Activated CD4-positive, alpha-beta memory T cell treated with anti-CD3 and anti-CD28 coated beads, Interleukin-2, amount 10 ng/mL, durations not matched to agents 7 days and 5 days (primary cell): Measurements from ENCODE around the gene TRIM24. TPM values are rescaled to one million over a fixed set of nuclear protein-coding genes. Genes with fewer than 3 reads are reported as not detected.
A peak's percentile ranks its signal among the peaks of the same experiment; 100 is the strongest.
"Not testable (repeated sequence)": the region's sequence is repeated elsewhere in the genome, so short reads cannot be mapped to it uniquely, and the experiment has no call there.

Experiments
- CTCF ChIA-PET: fragments of 350-600 bp; sonication (Branson Sonifier 250); formaldehyde crosslinking; loops from one replicate; lab custom pipeline; 2021; ENCODE audit warnings: antibody characterized with exemption, inconsistent platforms; lab: Charles Lee
- POLR2A ChIA-PET: fragments of 350-600 bp; sonication (Branson Sonifier 250); formaldehyde crosslinking; loops from one replicate; lab custom pipeline; 2021; ENCODE audit warnings: antibody characterized with exemption; lab: Charles Lee
- DNase-seq: peaks from one replicate; pipeline ENCODE4 v3.0.0-alpha.2; 2020
- H3K27ac Mint-ChIP-seq: one replicate; pipeline ENCODE4 v1.8.0; 2021; ENCODE audit warnings: mild to moderate bottlenecking, mixed read lengths
- H3K27me3 Mint-ChIP-seq: one replicate; pipeline ENCODE4 v1.8.0; 2021; ENCODE audit warnings: mixed read lengths
- H3K36me3 Mint-ChIP-seq: one replicate; pipeline ENCODE4 v1.8.0; 2021; ENCODE audit warnings: low read depth, mixed read lengths
- H3K4me1 Mint-ChIP-seq: one replicate; pipeline ENCODE4 v1.8.0; 2021; ENCODE audit warnings: mixed read lengths
- H3K4me3 Mint-ChIP-seq: one replicate; pipeline ENCODE4 v1.8.0; 2021; ENCODE audit warnings: mild to moderate bottlenecking, mixed read lengths
- H3K9me3 Mint-ChIP-seq: one replicate; pipeline ENCODE4 v1.8.0; 2021; ENCODE audit warnings: mixed read lengths
- total RNA-seq, 2 experiments: library from RNA; stranded (reverse); gene quantifications; one replicate each; pipeline ENCODE4 v1.2.3, GENCODE V29; 2021

Gene TRIM24
- total RNA-seq, 2 experiments from 2014 or later: 17.8 to 19.6 TPM

DNA sequence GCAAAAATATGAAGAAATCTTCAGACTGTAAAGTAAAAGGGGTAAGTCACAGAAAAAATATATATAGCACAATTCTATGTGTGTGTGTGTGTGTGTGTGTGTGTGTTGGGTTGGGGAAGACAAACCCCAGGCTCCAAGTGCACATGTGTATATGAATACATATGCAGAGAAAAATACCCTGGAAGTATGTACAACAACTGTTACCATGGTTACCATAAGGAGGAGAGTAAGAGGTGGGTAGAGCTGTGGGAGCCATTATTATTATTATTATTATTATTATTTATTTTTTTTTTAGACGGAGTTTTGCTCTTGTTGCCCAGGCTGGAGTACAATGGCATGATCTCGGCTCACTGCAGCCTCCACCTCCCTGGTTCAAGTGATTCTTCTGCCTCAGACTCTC is 23.7 kb upstream of the TRIM24 start:
- Mint-ChIP-seq H3K36me3 (no peaks in the 10 kb centered on the region), H3K4me3 (no peak overlapping the region), H3K4me1 (no peaks in the 10 kb centered on the region), H3K9me3 (peaks cover 4% of the 10 kb centered on the region), H3K27ac (no peak overlapping the region), H3K27me3 (no peaks in the 10 kb centered on the region)
- no peak for DNase-seq
- POLR2A ChIA-PET: no interaction called here
- CTCF ChIA-PET: interaction anchor here (1.3 kb wide), 1 partner anchor 24 kb away, joined by 3 read pairs; the partner anchor contains the start of gene TRIM24

DNA sequence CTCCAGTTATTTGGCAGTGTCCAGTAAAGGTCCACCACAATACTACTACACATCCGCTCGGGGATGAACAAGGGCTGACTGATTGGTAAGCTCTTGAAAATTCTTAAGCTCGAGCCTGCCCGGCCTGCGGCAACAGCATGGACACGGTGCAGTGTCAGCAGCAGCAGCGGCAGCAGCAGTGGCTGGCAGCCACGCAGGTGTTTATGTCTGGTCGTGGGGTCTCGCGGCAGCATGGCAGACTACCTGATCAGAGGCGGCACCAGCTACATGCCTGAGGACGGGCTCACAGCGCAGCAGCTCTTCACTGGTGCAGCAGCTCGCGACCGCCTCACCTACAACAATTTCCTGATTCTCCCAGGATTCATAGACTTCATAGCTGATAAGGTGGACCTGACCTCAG is 19.6 kb upstream of the TRIM24 start:
- CTCF ChIA-PET: no interaction called here
- H3K9me3 Mint-ChIP-seq: no peaks in the 10 kb centered on the region
- POLR2A ChIA-PET: no interaction called here
- H3K36me3 Mint-ChIP-seq: no peaks in the 10 kb centered on the region
- H3K4me1 Mint-ChIP-seq: no peaks in the 10 kb centered on the region
- no peaks in the 10 kb centered on the region for H3K27me3 Mint-ChIP-seq
- no peak overlapping the region for H3K27ac Mint-ChIP-seq
- DNase-seq: no peak
- H3K4me3 Mint-ChIP-seq: no peak overlapping the region

DNA sequence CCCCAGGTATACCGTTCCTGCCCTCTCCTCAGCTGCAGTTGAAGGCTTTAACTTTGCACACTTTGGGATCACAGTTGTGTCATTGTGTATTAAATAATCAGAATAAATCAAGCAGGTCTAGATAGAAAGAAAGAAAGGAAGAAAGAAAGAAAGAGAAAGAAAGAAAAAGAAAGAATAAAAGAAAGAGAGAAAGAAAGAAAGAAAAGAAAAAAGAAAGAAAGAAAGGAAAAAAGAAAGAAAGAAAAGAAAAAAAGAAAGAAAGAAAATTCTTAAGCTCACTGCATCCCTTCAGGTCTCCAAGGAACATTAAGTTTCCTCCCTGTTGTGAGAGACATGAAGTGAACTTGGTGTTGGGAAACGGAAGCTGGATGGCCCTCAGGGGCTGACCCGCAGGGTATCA is 17.2 kb upstream of the TRIM24 start:
- CTCF ChIA-PET: no interaction called here
- no peak overlapping the region for H3K27ac Mint-ChIP-seq
- no peaks in the 10 kb centered on the region for H3K9me3 Mint-ChIP-seq

DNA sequence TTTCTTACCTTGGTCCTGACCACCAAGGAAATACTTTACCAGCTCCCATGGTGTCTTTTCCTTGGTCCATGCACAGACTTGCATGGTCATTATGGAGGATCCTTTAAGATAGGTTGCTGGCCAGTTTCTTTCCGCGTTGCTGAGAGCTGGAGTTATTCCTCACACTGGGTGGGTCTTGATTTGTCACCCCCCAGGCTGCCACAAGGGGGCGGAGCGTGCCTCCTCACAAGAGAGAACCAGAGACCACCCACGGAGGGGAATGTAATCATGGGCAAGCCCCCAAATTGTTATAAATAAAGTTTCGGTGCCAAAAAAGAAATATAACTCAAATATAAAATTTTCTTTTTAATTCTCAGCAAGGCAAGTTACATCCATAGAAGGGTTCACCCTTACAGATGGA is 10.5 kb upstream of the TRIM24 start:
- Mint-ChIP-seq H3K4me3 (no peak overlapping the region), H3K36me3 (no peaks in the 10 kb centered on the region), H3K27me3 (peaks cover 6% of the 10 kb centered on the region), H3K4me1 (no peaks in the 10 kb centered on the region), H3K27ac (no peak overlapping the region), H3K9me3 (no peaks in the 10 kb centered on the region)
- CTCF ChIA-PET: interaction anchor here (1.1 to 1.2 kb wide), 2 partner anchors 8 to 289 kb away, joined by 4 to 9 read pairs; no protein-coding TSS in a partner anchor
- peak; percentile 35 for DNase-seq
- POLR2A ChIA-PET: no interaction called here

More for the DNA sequence above, 17.2 kb upstream of the TRIM24 start:
- Mint-ChIP-seq H3K4me1 (no peaks in the 10 kb centered on the region), H3K4me3 (no peak overlapping the region), H3K36me3 (no peaks in the 10 kb centered on the region), H3K27me3 (peaks cover 2% of the 10 kb centered on the region)
- DNase-seq: no peak
- POLR2A ChIA-PET: no interaction called here

DNA sequence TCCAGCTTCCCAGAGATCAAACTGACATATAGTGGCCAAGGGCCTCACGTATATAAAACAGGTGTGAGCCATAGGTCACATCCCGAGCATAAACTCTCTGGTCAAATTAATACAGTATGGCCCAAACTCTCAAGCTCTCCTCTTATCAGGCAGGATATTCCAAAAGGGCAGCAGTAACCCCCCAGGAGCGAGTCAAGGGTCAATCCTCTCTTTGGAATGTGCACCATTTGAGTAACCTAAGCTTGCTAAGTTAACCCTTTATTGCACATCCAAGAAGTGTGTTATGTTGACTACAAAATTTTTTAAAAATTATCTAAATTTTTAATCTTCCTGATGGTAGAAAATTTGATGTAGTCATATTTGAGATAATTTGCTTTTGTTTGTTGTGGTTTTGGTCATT is 4.5 kb upstream of the TRIM24 start:
- no peaks in the 10 kb centered on the region for H3K36me3 Mint-ChIP-seq
- POLR2A ChIA-PET: no interaction called here
- H3K4me1 Mint-ChIP-seq: peaks cover 10% of the 10 kb centered on the region
- CTCF ChIA-PET: no interaction called here
- no peaks in the 10 kb centered on the region for H3K9me3 Mint-ChIP-seq
- DNase-seq: no peak
- no peak overlapping the region for H3K27ac Mint-ChIP-seq
- H3K4me3 Mint-ChIP-seq: no peak overlapping the region
- peaks cover 6% of the 10 kb centered on the region for H3K27me3 Mint-ChIP-seq

DNA sequence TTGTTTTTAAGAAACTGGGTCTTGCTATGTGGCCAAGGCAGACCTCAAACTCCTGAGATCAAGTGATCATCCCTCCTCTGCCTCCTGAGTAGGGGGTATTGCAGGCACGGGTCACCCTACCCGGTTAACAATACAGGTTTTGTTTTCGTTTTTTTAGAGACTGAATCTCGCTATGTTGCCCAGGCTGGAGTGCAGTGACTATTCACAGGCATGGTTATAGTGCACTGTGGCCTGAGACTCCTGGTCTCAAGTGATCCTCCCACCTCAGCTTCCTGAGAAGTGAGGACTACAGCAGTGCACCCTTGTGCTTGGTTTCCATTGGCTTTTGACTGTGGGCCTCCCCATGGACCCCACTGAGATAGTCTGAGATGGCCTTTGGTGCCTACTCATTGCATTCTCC is 3.8 kb upstream of the TRIM24 start:
- Mint-ChIP-seq H3K4me3 (no peak overlapping the region), H3K36me3 (peaks cover 2% of the 10 kb centered on the region), H3K4me1 (peaks cover 12% of the 10 kb centered on the region), H3K9me3 (no peaks in the 10 kb centered on the region), H3K27me3 (peaks cover 6% of the 10 kb centered on the region), H3K27ac (no peak overlapping the region)
- ChIA-PET POLR2A (no interaction called here), CTCF (no interaction called here)
- DNase-seq: no peak

DNA sequence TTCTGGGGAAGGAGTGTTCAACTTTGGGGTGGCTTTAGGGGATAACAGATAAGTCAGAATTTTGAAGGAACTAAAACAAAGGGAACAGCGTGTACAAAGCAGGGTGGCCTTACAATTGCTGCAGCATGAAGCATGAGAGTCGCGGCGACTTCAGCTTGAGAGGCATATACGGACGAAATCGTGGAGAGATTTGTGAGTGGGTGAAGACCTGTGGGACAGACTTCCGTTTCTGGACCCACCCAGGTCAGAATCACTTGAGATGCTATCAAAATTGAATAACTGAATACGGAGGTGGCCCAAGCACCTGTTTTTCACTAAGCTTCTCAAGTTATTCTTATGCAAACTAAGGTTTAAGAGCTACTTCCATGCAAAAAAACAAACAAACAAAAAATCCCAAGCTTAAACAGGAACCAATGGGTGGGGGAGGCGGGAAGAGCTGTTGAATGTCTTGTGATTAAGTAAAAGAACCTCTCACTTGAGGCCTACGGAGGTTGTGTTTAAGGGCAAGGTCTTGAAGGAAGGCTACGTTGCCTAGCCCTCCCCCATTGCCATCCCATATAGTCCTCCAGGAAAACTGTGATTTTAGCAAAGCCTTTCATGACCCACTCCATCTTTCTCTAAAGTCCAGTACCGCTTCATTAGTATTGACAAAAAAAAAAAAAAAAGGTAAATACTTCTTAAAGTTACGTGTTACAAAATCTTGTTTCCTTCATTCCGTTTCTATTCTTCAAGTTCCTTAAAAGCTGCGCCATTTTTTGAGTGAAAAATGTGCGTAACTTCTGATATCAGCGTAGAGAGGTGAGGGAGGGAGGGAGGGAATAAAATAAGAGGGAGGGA is 1.3 kb upstream of the TRIM24 start:
- Mint-ChIP-seq H3K27me3 (peaks cover 2% of the 10 kb centered on the region), H3K36me3 (peaks cover 9% of the 10 kb centered on the region), H3K27ac (no peak overlapping the region), H3K9me3 (no peaks in the 10 kb centered on the region), H3K4me3 (no peak overlapping the region), H3K4me1 (peaks cover 30% of the 10 kb centered on the region)
- ChIA-PET POLR2A (interaction anchor here (1.5 kb wide), 1 partner anchor 83 kb away, joined by 6 read pairs; no protein-coding TSS in a partner anchor), CTCF (interaction anchor here (0.6 to 1.7 kb wide), 5 partner anchors 10 to 452 kb away, joined by 3 to 5 read pairs (median 3); no protein-coding TSS in a partner anchor)
- no peak for DNase-seq

DNA sequence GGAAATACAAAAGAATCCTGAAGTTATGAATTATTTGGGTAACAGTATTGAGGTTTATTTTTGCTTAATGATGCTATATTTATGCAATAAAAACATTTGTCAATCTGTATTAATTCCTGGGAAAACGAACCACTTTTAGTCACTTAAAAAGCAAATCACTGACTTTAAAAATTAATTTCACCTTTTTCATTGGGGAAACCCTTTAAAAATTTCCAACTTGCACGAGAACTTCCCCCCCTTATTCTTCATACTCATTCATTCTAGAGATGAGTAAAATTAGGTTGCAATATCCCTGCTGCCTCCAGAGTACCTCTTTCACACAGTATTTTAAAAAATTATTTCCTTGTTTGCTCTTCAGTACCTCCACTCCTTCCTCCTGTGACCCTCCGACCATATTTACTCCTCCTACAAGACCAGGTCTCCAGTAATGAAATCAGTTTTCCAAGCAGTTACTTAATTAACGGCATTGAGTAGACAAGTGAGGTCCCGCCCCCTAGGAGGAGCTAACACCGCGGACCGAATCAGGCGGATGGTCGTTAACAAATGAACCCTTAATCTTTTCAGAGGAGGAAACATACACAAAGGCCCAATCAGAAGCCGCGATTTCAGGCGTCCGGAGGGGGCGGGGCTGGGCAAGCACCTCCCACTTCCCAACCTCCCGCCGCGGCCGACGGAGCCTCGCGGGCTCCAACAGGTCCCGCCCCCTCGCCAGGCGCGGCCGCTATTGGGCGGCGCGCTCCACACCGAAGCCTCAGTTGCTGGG is 465 bp upstream of the TRIM24 start:
- Mint-ChIP-seq H3K36me3 (peaks cover 12% of the 10 kb centered on the region), H3K4me1 (peaks cover 32% of the 10 kb centered on the region), H3K27ac (peak overlapping the region; percentile 46), H3K9me3 (no peaks in the 10 kb centered on the region), H3K27me3 (peaks cover 2% of the 10 kb centered on the region), H3K4me3 (peak overlapping the region; percentile 78)
- ChIA-PET CTCF (interaction anchor here (0.6 to 1.5 kb wide), 5 partner anchors 23 to 406 kb away, joined by 3 to 5 read pairs (median 3); no protein-coding TSS in a partner anchor), POLR2A (interaction anchor here (1.5 kb wide), 2 partner anchors 19 to 83 kb away, joined by 3 to 6 read pairs; no protein-coding TSS in a partner anchor)
- peak; percentile 98 for DNase-seq

DNA sequence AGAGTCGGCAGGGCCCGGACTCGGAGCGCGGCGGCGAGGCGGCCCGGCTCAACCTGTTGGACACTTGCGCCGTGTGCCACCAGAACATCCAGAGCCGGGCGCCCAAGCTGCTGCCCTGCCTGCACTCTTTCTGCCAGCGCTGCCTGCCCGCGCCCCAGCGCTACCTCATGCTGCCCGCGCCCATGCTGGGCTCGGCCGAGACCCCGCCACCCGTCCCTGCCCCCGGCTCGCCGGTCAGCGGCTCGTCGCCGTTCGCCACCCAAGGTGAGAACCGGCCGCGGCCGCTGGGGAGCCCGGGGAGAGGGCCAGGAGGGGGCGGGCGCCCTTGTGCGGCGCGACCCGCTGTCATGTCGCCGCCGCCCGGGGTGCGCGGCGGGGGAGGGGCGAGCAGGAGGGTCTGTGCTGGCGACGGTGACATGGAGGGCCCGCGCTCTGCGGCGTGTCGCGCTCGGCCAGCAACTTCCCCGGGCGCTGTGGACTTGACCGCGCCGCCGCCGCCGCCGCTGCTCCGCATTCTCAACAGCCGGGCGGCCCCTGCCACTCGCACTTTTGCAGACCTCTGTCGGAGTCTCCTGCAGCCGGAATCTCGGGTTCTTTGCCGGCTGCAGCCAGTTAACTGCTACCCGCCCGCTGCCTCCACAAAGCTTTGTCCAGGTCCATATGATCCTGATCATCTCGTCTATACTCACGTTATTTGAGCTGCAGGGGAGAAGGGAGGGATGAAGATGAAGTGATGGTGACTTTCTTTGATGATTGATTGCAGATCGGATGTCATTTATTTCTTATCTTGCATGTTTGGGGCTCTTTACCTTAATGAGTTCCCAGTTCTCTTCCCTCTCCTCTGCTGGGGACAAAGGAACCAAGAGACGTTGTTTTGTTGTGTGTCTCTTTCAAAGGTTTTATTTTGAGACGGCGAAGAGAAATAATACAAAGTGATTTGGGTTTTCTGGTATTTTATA is 869 bp downstream of the TRIM24 start:
- H3K27me3 Mint-ChIP-seq: peaks cover 2% of the 10 kb centered on the region
- POLR2A ChIA-PET: interaction anchor here (0.6 to 1.6 kb wide), 7 partner anchors 12 to 425 kb away, joined by 3 to 5 read pairs (median 3); no protein-coding TSS in a partner anchor
- peak overlapping the region; percentile 90 for H3K27ac Mint-ChIP-seq
- CTCF ChIA-PET: interaction anchor here (1.0 to 1.9 kb wide), 3 partner anchors 25 to 405 kb away, joined by 3 to 7 read pairs (median 4); no protein-coding TSS in a partner anchor
- H3K4me1 Mint-ChIP-seq: peaks cover 42% of the 10 kb centered on the region
- no peaks in the 10 kb centered on the region for H3K9me3 Mint-ChIP-seq
- H3K4me3 Mint-ChIP-seq: peak overlapping the region; percentile 91
- H3K36me3 Mint-ChIP-seq: peaks cover 20% of the 10 kb centered on the region
- DNase-seq: peak; percentile 58

DNA sequence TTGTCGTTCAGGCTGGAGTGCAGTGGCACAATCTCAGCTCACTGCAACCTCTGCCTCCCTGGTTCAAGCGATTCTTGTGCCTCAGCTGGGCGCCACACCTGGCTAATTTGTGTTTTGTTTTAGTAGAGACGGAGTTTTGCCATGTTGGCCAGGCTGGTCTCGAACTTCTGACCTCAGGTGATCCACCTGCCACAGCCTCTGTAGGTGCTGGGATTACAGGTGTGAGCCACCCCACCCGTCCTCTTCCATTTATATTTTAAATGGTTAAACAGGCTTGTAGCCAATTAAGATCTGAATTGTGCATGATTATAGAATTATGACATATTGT is 3.2 kb downstream of the TRIM24 start:
- Mint-ChIP-seq H3K4me3 (peak overlapping the region; percentile 5), H3K4me1 (peaks cover 47% of the 10 kb centered on the region), H3K36me3 (peaks cover 22% of the 10 kb centered on the region)
- H3K27ac Mint-ChIP-seq, DNase-seq, POLR2A ChIA-PET, CTCF ChIA-PET, H3K9me3 Mint-ChIP-seq, H3K27me3 Mint-ChIP-seq: not testable (repeated sequence)

DNA sequence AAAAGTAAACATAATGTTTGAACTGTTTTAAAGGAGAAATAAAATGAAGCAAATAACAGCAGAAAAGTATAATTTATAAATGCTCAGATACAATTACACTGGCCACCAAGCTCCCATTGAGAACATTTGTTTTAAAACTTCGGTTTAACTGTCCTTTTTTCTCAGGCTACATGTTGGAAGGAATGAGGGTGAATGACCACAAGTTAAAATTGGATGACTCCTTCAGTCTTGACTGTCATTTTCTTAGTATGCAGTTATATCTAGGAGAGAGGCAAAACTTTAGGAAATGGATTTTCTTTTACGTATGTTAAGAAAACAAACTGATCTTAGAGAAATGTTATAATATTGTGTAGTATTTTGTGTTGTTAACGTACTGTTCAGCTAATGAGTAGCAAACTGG is 5.0 kb downstream of the TRIM24 start:
- no peak overlapping the region for H3K4me3 Mint-ChIP-seq
- H3K27me3 Mint-ChIP-seq: no peaks in the 10 kb centered on the region
- POLR2A ChIA-PET: no interaction called here
- no peaks in the 10 kb centered on the region for H3K9me3 Mint-ChIP-seq
- CTCF ChIA-PET: interaction anchor here (2.1 kb wide), 1 partner anchor 273 kb away, joined by 8 read pairs; no protein-coding TSS in a partner anchor
- no peak for DNase-seq
- no peak overlapping the region for H3K27ac Mint-ChIP-seq
- peaks cover 38% of the 10 kb centered on the region for H3K4me1 Mint-ChIP-seq
- peaks cover 31% of the 10 kb centered on the region for H3K36me3 Mint-ChIP-seq
